Muscle of leg (tissue), 11 donors: ENCODE measurements around the gene BBIP1. TPM values are rescaled to one million over a fixed set of nuclear protein-coding genes. Genes with fewer than 3 reads are reported as not detected.

Experiments used
- DNase-seq: peaks from one replicate; pipeline ENCODE4 v3.0.0; 2013
- H3K27ac ChIP-seq: one replicate; pipeline ENCODE4 v1.5.1; 2013; ENCODE audit warnings: mild to moderate bottlenecking, low read length, control low read depth
- H3K27me3 ChIP-seq: one replicate; pipeline ENCODE4 v1.6.1; 2013; ENCODE audit warnings: low read length; ENCODE audit not compliant: control insufficient read depth, insufficient read depth
- H3K36me3 ChIP-seq: one replicate; pipeline ENCODE4 v1.6.1; 2013; ENCODE audit warnings: low read length; ENCODE audit not compliant: control insufficient read depth, insufficient read depth
- H3K4me1 ChIP-seq: one replicate; pipeline ENCODE4 v1.6.1; 2013; ENCODE audit warnings: low read length; ENCODE audit not compliant: control insufficient read depth, insufficient read depth
- H3K4me3 ChIP-seq: one replicate; pipeline ENCODE4 v1.5.1; 2013; ENCODE audit warnings: low read length, control low read depth
- H3K9me3 ChIP-seq: replicated peaks from 2 replicates; pipeline ENCODE4 v1.6.1; 2013; ENCODE audit warnings: low read depth, low read length; ENCODE audit not compliant: control insufficient read depth
- WGBS: methylation state at CpG from one replicate; pipeline ENCODE4 v1.1.5; 2013; ENCODE audit warnings: missing lambda C conversion rate; ENCODE audit not compliant: insufficient coverage; 5-methylcytosine and 5-hydroxymethylcytosine counted together
- polyA plus RNA-seq, 8 donors: library from polyadenylated mRNA; unstranded; fragments of 120-200 nt; gene quantifications; one replicate each; pipeline versions ENCODE4 v1.2.1 to v1.2.3, GENCODE V29; 2013; ENCODE audit warnings: inconsistent platforms in 1 of 8, low replicate concordance in 1 of 8; ENCODE audit not compliant: insufficient read length in 8 of 8, insufficient read depth in 1 of 8
- total RNA-seq: library from RNA; stranded (reverse); fragments of 120-200 nt; gene quantifications from one replicate; pipeline ENCODE4 v1.2.4, GENCODE V29; 2013

The BBIP1 gene
- total and polyA plus RNA-seq, 9 donors, result 22.5 to 29.9 (median 27.4) TPM

- Histone ChIP-seq H3K36me3 (no peaks in the 10 kb centered on the region), H3K4me3 (no peak overlapping the region), H3K4me1 (no peaks in the 10 kb centered on the region), H3K27me3 (no peaks in the 10 kb centered on the region), H3K9me3 (no peaks in the 10 kb centered on the region), H3K27ac (no peak overlapping the region)
- DNase-seq, result no peak
- 82% methylated on average over 2 of the region's 2 CpGs for WGBS
Measured at GRCh38 chr10:110914431-110914830, 4.5 kb downstream of the BBIP1 start.

GRCh38 chr10:110912374-110912773 lies 6.6 kb downstream of the BBIP1 start:
- 86% methylated on average over 1 of the region's 3 CpGs for WGBS
- Histone ChIP-seq H3K9me3 (no peaks in the 10 kb centered on the region), H3K4me1 (no peaks in the 10 kb centered on the region)

GRCh38 chr10:110910138-110910537 lies 8.8 kb downstream of the BBIP1 start:
- Histone ChIP-seq H3K27ac (no peak overlapping the region), H3K4me1 (no peaks in the 10 kb centered on the region), H3K27me3 (no peaks in the 10 kb centered on the region), H3K9me3 (no peaks in the 10 kb centered on the region), H3K4me3 (no peak overlapping the region), H3K36me3 (peaks cover 3% of the 10 kb centered on the region)
- WGBS, result 72% methylated on average over 3 of the region's 4 CpGs
- no peak for DNase-seq

More at GRCh38 chr10:110912374-110912773, 6.6 kb downstream of the BBIP1 start:
- H3K4me3 ChIP-seq, result no peak overlapping the region
- H3K36me3 ChIP-seq, result no peaks in the 10 kb centered on the region
- DNase-seq, result no peak
- no peaks in the 10 kb centered on the region for H3K27me3 ChIP-seq
- no peak overlapping the region for H3K27ac ChIP-seq

GRCh38 chr10:110903280-110904278 lies 15.4 kb downstream of the BBIP1 start:
- no peaks in the 10 kb centered on the region for H3K4me1 ChIP-seq
- no peaks in the 10 kb centered on the region for H3K9me3 ChIP-seq
- no CpG with 5 or more reads among the region's 3 CpGs for WGBS
- no peak overlapping the region for H3K4me3 ChIP-seq
- DNase-seq, result no peak
- H3K27ac ChIP-seq, result no peak overlapping the region
- peaks cover 15% of the 10 kb centered on the region for H3K36me3 ChIP-seq
- no peaks in the 10 kb centered on the region for H3K27me3 ChIP-seq

GRCh38 chr10:110901954-110902819 lies 16.8 kb downstream of the BBIP1 start:
- 100% methylated on average over 1 of the region's 7 CpGs for WGBS
- Histone ChIP-seq H3K9me3 (no peaks in the 10 kb centered on the region), H3K4me1 (no peaks in the 10 kb centered on the region), H3K4me3 (no peak overlapping the region), H3K27me3 (no peaks in the 10 kb centered on the region), H3K36me3 (peaks cover 18% of the 10 kb centered on the region), H3K27ac (no peak overlapping the region)
- DNase-seq, result no peak

- WGBS, result no CpG with 5 or more reads among the region's 2 CpGs
- no peak overlapping the region for H3K27ac ChIP-seq
- peaks cover 24% of the 10 kb centered on the region for H3K36me3 ChIP-seq
Measured at GRCh38 chr10:110900983-110901382, 18.0 kb downstream of the BBIP1 start.

GRCh38 chr10:110898391-110898790 lies 20.6 kb downstream of the BBIP1 start:
- Histone ChIP-seq H3K27ac (no peak overlapping the region), H3K36me3 (peaks cover 21% of the 10 kb centered on the region), H3K9me3 (no peaks in the 10 kb centered on the region), H3K4me3 (no peak overlapping the region), H3K4me1 (no peaks in the 10 kb centered on the region), H3K27me3 (no peaks in the 10 kb centered on the region)
- no peak for DNase-seq

More at GRCh38 chr10:110900983-110901382, 18.0 kb downstream of the BBIP1 start:
- Histone ChIP-seq H3K4me3 (no peak overlapping the region), H3K27me3 (no peaks in the 10 kb centered on the region), H3K9me3 (no peaks in the 10 kb centered on the region), H3K4me1 (no peaks in the 10 kb centered on the region)
- DNase-seq, result no peak

- Histone ChIP-seq H3K9me3 (no peaks in the 10 kb centered on the region), H3K27ac (no peak overlapping the region), H3K4me3 (no peak overlapping the region), H3K36me3 (peaks cover 16% of the 10 kb centered on the region), H3K4me1 (no peaks in the 10 kb centered on the region), H3K27me3 (no peaks in the 10 kb centered on the region)
- WGBS, result no CpG with 5 or more reads among the region's 1 CpG
- no peak for DNase-seq
Measured at GRCh38 chr10:110897184-110897583, 21.8 kb downstream of the BBIP1 start.

- peak; percentile 61 for DNase-seq
- WGBS, result no CpG with 5 or more reads among the region's 4 CpGs
- Histone ChIP-seq H3K9me3 (no peaks in the 10 kb centered on the region), H3K27ac (no peak overlapping the region), H3K4me3 (no peak overlapping the region), H3K36me3 (peaks cover 20% of the 10 kb centered on the region), H3K4me1 (no peaks in the 10 kb centered on the region), H3K27me3 (no peaks in the 10 kb centered on the region)
Measured at GRCh38 chr10:110893559-110894179, 25.3 kb downstream of the BBIP1 start.
